ENCODE measurements around the gene GRM8.

Gene GRM8

GRCh38 chr7:126702242-126703016, 550.3 kb downstream of the GRM8 start:
- TF ChIP-seq, protein P1, sequence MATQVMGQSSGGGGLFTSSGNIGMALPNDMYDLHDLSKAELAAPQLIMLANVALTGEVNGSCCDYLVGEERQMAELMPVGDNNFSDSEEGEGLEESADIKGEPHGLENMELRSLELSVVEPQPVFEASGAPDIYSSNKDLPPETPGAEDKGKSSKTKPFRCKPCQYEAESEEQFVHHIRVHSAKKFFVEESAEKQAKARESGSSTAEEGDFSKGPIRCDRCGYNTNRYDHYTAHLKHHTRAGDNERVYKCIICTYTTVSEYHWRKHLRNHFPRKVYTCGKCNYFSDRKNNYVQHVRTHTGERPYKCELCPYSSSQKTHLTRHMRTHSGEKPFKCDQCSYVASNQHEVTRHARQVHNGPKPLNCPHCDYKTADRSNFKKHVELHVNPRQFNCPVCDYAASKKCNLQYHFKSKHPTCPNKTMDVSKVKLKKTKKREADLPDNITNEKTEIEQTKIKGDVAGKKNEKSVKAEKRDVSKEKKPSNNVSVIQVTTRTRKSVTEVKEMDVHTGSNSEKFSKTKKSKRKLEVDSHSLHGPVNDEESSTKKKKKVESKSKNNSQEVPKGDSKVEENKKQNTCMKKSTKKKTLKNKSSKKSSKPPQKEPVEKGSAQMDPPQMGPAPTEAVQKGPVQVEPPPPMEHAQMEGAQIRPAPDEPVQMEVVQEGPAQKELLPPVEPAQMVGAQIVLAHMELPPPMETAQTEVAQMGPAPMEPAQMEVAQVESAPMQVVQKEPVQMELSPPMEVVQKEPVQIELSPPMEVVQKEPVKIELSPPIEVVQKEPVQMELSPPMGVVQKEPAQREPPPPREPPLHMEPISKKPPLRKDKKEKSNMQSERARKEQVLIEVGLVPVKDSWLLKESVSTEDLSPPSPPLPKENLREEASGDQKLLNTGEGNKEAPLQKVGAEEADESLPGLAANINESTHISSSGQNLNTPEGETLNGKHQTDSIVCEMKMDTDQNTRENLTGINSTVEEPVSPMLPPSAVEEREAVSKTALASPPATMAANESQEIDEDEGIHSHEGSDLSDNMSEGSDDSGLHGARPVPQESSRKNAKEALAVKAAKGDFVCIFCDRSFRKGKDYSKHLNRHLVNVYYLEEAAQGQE (IDR thresholded peaks at IDR 0.05; ENCODE audit: insufficient read depth in 1 of 2, low read depth in 2 of 2, low read length in 2 of 2) = no peak
- TF ChIP-seq TAF1 (IDR thresholded peaks at IDR 0.05; ENCODE audit: borderline replicate concordance, insufficient read depth, low read length) (no peak), FOXP2 (optimal IDR thresholded peaks at IDR 0.05; ENCODE audit: borderline replicate concordance, extremely low read depth, extremely low read length, insufficient read depth) (no peak), POLR2AphosphoS5 (IDR thresholded peaks at IDR 0.05; ENCODE audit: low read depth, low read length) (no peak), SIN3A (IDR thresholded peaks at IDR 0.05; ENCODE audit: borderline replicate concordance, insufficient read depth, low read length) (no peak)

DNA sequence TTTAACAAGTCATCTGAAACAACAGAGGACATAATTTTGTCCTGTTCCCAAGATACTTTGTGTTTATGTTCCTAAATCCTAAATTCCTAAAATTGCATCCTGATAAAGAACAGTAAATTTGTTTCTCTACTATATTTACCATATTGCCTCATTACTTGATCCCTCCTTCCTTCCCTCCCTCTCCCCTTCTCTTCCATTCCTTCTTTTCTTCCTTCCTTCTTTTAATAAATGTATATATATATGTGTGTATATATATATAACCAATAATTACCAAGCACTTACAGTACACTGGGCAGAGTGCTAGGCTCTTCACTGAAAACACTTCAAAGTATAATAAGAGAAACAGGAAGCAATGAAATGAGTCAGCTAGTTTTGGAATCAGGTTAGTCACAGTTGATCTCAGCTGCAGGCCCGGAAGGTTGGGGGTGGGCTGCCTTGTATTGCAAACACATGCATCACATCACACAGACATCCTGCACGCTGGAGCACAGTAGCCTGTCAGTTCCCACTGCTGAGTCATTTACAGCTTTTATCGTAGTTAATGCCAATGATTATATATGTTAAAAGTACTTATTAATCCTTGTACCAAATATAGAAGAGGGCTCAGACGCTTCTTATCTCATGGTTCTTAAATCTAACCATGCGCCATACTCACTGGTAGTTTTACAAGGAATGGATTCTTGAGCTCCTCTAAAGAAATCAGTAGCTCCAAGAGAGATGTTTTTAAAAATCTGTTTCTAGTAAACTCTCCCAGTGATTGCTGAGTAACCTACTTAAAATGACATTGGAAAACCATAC, 551.7 kb downstream of the GRM8 start:
- TF ChIP-seq, protein P1 (IDR thresholded peaks at IDR 0.05; ENCODE audit: insufficient read depth in 1 of 2, low read depth in 2 of 2, low read length in 2 of 2) = no peak
- TF ChIP-seq SIN3A (IDR thresholded peaks at IDR 0.05; ENCODE audit: borderline replicate concordance, insufficient read depth, low read length) (peak; percentile 68; the same call in 1 of the 2 replicates), FOXP2 (optimal IDR thresholded peaks at IDR 0.05; ENCODE audit: borderline replicate concordance, extremely low read depth, extremely low read length, insufficient read depth) (peak; percentile 57), TAF1 (IDR thresholded peaks at IDR 0.05; ENCODE audit: borderline replicate concordance, insufficient read depth, low read length) (no peak), POLR2AphosphoS5 (IDR thresholded peaks at IDR 0.05; ENCODE audit: low read depth, low read length) (no peak)

DNA sequence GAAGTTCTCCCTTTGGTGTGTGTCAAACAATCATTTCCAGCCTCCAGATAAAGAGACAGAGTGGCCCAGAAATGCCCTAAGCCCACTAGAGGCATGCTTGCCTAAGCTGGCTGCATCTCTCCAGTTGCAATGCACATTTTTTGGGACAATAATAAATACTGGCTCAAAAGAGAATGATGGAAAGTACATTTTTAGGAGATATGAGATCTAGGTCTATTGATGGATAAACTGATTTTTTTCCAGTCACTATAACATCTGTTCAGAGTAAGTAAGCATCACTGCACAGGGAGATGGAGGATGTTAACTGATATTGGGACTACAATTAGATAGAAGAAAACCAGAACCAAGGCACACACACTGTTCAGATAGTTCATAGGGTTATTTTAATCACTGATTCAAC, 553.0 kb downstream of the GRM8 start:
- TF ChIP-seq FOXP2 (optimal IDR thresholded peaks at IDR 0.05; ENCODE audit: borderline replicate concordance, extremely low read depth, extremely low read length, insufficient read depth) = no peak
- no peak for TF ChIP-seq POLR2AphosphoS5 (IDR thresholded peaks at IDR 0.05; ENCODE audit: low read depth, low read length)
- no peak for TF ChIP-seq SIN3A (IDR thresholded peaks at IDR 0.05; ENCODE audit: borderline replicate concordance, insufficient read depth, low read length)
- TF ChIP-seq, protein P1 (IDR thresholded peaks at IDR 0.05; ENCODE audit: insufficient read depth in 1 of 2, low read depth in 2 of 2, low read length in 2 of 2) = no peak
- no peak for TF ChIP-seq TAF1 (IDR thresholded peaks at IDR 0.05; ENCODE audit: borderline replicate concordance, insufficient read depth, low read length)

GRCh38 chr7:126698909-126699308, 553.8 kb downstream of the GRM8 start:
- TF ChIP-seq POLR2AphosphoS5 (IDR thresholded peaks at IDR 0.05; ENCODE audit: low read depth, low read length) = no peak
- TF ChIP-seq SIN3A (IDR thresholded peaks at IDR 0.05; ENCODE audit: borderline replicate concordance, insufficient read depth, low read length) = no peak
- TF ChIP-seq, protein P1 (IDR thresholded peaks at IDR 0.05; ENCODE audit: insufficient read depth in 1 of 2, low read depth in 2 of 2, low read length in 2 of 2) = no peak
- TF ChIP-seq TAF1 (IDR thresholded peaks at IDR 0.05; ENCODE audit: borderline replicate concordance, insufficient read depth, low read length) = no peak
- TF ChIP-seq FOXP2 (optimal IDR thresholded peaks at IDR 0.05; ENCODE audit: borderline replicate concordance, extremely low read depth, extremely low read length, insufficient read depth) = no peak

Measured in PFSK-1 (cell line).